ENCODE measurements around the gene DDX1.

DDX1 gene

DNA sequence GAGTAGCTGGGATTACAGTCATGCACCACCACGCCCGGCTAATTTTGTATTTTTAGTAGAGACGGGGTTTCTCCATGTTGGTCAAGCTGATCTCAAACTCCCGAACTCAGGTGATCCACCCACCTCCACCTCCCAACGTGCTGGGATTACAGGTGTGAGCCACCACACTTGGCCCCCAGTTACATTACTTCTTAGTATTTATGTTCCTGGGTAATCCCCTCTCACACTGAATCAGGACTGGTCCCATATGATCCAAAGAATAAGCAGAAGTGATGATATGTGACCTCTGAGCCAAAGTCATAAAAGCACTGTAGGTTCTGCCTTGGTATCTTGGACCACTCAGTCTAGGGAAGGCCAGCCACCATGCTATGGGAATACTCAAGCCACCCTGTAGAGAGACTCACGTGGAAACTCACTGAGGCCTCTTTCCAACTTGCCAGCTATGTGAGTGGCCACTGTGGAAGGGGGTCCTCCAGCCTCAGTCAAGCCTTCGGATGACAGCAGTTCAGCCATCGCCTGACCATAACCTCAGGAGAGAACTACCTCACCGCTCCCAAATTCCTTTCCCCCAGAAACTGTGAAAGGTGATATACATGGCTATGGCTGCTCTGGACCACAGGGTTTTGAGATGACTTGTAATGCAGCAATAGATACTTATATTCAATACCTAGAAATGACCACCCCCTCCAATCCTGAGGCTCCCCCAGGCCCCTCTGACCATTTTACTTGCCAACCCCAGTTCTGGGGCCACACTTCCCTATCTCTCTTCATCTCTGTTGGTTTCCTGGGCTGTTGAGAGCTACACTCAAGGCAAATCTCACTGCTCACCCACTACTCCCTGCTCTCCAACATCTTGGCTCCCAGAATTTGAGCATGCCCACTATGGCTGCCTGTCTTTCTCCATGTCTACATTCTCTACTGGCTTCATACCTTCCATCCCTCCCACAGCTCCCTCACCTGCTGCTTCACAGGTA, 80.5 kb downstream of the DDX1 start:
- TF ChIP-seq GABPA (IDR thresholded peaks at IDR 0.05; ENCODE audit: low read depth) (no peak), SPI1 (IDR thresholded peaks at IDR 0.05; ENCODE audit: borderline replicate concordance, low read depth) (no peak), POLR2AphosphoS5 (IDR thresholded peaks at IDR 0.05; ENCODE audit: low read depth) (no peak)
- TF ChIP-seq, protein P1, sequence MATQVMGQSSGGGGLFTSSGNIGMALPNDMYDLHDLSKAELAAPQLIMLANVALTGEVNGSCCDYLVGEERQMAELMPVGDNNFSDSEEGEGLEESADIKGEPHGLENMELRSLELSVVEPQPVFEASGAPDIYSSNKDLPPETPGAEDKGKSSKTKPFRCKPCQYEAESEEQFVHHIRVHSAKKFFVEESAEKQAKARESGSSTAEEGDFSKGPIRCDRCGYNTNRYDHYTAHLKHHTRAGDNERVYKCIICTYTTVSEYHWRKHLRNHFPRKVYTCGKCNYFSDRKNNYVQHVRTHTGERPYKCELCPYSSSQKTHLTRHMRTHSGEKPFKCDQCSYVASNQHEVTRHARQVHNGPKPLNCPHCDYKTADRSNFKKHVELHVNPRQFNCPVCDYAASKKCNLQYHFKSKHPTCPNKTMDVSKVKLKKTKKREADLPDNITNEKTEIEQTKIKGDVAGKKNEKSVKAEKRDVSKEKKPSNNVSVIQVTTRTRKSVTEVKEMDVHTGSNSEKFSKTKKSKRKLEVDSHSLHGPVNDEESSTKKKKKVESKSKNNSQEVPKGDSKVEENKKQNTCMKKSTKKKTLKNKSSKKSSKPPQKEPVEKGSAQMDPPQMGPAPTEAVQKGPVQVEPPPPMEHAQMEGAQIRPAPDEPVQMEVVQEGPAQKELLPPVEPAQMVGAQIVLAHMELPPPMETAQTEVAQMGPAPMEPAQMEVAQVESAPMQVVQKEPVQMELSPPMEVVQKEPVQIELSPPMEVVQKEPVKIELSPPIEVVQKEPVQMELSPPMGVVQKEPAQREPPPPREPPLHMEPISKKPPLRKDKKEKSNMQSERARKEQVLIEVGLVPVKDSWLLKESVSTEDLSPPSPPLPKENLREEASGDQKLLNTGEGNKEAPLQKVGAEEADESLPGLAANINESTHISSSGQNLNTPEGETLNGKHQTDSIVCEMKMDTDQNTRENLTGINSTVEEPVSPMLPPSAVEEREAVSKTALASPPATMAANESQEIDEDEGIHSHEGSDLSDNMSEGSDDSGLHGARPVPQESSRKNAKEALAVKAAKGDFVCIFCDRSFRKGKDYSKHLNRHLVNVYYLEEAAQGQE (IDR thresholded peaks at IDR 0.05; ENCODE audit: insufficient replicate concordance, low read depth) = no peak
- TF ChIP-seq, protein P2, sequence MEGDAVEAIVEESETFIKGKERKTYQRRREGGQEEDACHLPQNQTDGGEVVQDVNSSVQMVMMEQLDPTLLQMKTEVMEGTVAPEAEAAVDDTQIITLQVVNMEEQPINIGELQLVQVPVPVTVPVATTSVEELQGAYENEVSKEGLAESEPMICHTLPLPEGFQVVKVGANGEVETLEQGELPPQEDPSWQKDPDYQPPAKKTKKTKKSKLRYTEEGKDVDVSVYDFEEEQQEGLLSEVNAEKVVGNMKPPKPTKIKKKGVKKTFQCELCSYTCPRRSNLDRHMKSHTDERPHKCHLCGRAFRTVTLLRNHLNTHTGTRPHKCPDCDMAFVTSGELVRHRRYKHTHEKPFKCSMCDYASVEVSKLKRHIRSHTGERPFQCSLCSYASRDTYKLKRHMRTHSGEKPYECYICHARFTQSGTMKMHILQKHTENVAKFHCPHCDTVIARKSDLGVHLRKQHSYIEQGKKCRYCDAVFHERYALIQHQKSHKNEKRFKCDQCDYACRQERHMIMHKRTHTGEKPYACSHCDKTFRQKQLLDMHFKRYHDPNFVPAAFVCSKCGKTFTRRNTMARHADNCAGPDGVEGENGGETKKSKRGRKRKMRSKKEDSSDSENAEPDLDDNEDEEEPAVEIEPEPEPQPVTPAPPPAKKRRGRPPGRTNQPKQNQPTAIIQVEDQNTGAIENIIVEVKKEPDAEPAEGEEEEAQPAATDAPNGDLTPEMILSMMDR (IDR thresholded peaks at IDR 0.05; ENCODE audit: insufficient read depth, low read length) = no peak
- Histone ChIP-seq H3K27me3 (ENCODE audit: insufficient read depth, poor library complexity, severe bottlenecking) (no peaks in the 10 kb centered on the region), H3K4me3 (replicated peaks; ENCODE audit: insufficient read depth, low read length) (no peak overlapping the region), H3K27ac (replicated peaks) (no peak overlapping the region)
- DNase-seq (ENCODE audit: low read depth in 1 of 2, low spot score in 1 of 2) = no peak

DNA sequence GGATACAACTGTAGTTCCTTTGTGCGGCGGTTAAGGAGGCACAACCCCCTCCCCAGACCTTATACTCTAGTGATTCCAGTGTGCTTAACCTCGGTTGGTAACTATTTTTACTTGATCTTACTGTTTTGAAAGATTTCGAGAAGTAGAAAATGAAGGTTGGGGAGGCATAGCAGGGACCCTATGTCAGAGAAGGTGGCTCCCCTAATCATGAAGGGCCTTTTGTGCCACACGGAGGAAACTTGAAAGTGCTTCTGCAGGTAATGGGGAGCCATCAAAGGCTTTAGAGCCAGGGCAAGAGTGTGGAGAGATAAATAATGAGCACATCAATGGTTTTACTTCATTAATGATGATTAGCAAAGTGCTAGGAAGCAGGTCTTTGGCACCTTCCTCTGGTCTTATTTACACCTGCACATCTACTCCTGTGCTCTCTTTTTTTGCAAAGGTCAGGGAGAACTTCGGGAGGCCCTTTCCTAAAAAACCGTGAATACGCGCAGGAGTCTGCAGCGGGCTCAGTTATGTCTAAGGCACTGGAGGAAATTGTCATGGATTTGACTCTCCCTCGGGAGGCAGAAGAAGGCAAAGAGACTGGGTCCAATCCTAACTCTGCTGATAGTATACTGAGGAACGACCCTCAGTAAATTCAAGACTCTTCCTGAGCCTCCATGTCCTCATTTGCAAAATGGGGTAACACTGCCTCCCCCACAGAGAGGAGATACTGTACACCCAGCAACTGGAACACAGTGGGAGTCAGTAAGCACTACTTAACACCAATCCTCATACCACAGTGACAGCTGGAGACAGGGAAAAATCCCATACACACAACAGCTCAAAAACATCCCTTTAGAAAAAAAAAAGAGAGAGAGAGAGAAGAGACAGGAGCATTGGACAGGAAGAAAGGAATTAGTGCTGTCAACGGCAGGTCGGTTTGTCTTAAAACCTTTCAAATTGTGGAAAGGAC, 81.6 kb downstream of the DDX1 start:
- no peak overlapping the region for H3K27ac ChIP-seq (replicated peaks)
- TF ChIP-seq, protein P2 (IDR thresholded peaks at IDR 0.05; ENCODE audit: insufficient read depth, low read length) = no peak
- TF ChIP-seq SPI1 (IDR thresholded peaks at IDR 0.05; ENCODE audit: borderline replicate concordance, low read depth) (no peak), GABPA (IDR thresholded peaks at IDR 0.05; ENCODE audit: low read depth) (no peak), POLR2AphosphoS5 (IDR thresholded peaks at IDR 0.05; ENCODE audit: low read depth) (no peak)
- TF ChIP-seq, protein P1 (IDR thresholded peaks at IDR 0.05; ENCODE audit: insufficient replicate concordance, low read depth) = no peak
- no peak for DNase-seq (ENCODE audit: low read depth in 1 of 2, low spot score in 1 of 2)
- H3K27me3 ChIP-seq (ENCODE audit: insufficient read depth, poor library complexity, severe bottlenecking) = no peaks in the 10 kb centered on the region
- H3K4me3 ChIP-seq (replicated peaks; ENCODE audit: insufficient read depth, low read length) = no peak overlapping the region

DNA sequence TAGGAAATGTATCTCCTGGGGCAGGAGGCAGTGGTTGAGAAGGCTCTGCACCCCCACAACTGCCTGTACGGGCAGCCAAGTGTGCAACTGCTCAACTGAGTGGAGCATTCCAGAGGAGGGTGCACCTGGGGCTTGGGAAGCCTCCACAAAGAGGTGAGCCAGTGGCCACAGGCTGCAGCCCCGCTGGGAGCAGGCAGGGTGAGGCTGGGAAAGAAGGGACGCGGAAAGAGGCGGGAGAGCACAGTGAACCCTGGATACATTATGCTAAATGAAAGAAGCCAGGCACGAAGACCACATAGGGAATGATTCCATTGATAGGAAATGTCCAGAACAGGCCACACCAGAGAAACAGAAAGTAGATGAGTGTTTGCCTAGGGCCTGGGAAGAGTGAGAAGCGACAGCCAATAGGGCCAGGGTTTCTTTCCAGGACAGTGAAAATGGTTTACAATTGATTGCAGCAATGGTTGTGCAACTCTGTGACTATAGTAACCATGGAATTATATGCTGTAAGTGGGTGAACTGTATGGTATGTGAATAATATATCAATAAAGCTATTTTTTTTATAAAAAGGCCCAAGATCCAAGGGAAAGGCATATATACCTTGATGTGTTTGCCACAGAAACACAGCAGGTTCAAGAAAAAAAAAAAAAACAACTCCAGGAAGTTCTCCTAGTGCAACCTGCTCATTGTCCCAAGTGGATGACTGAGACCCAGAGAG, 82.4 kb downstream of the DDX1 start:
- no peak for DNase-seq (ENCODE audit: low read depth in 1 of 2, low spot score in 1 of 2)
- no peaks in the 10 kb centered on the region for H3K27me3 ChIP-seq (ENCODE audit: insufficient read depth, poor library complexity, severe bottlenecking)
- TF ChIP-seq, protein P1 (IDR thresholded peaks at IDR 0.05; ENCODE audit: insufficient replicate concordance, low read depth) = no peak
- TF ChIP-seq POLR2AphosphoS5 (IDR thresholded peaks at IDR 0.05; ENCODE audit: low read depth) = no peak
- TF ChIP-seq GABPA (IDR thresholded peaks at IDR 0.05; ENCODE audit: low read depth) = no peak
- TF ChIP-seq, protein P2 (IDR thresholded peaks at IDR 0.05; ENCODE audit: insufficient read depth, low read length) = no peak

More for the DNA sequence above, 82.4 kb downstream of the DDX1 start:
- Histone ChIP-seq H3K27ac (replicated peaks) (no peak overlapping the region), H3K4me3 (replicated peaks; ENCODE audit: insufficient read depth, low read length) (no peak overlapping the region)

All from HL-60 (cell line).